Kasumi-1 (cell line): ENCODE measurements around the gene ADGRE1.
"Not testable (repeated sequence)": the region's sequence is repeated elsewhere in the genome, so short reads cannot be mapped to it uniquely, and the experiment has no call there.

Experiments
- DNase-seq, 2 experiments: peaks; one replicate each; lab custom pipeline; 2025; lab: John Stamatoyannopoulos, UW

ADGRE1 gene, protein sequence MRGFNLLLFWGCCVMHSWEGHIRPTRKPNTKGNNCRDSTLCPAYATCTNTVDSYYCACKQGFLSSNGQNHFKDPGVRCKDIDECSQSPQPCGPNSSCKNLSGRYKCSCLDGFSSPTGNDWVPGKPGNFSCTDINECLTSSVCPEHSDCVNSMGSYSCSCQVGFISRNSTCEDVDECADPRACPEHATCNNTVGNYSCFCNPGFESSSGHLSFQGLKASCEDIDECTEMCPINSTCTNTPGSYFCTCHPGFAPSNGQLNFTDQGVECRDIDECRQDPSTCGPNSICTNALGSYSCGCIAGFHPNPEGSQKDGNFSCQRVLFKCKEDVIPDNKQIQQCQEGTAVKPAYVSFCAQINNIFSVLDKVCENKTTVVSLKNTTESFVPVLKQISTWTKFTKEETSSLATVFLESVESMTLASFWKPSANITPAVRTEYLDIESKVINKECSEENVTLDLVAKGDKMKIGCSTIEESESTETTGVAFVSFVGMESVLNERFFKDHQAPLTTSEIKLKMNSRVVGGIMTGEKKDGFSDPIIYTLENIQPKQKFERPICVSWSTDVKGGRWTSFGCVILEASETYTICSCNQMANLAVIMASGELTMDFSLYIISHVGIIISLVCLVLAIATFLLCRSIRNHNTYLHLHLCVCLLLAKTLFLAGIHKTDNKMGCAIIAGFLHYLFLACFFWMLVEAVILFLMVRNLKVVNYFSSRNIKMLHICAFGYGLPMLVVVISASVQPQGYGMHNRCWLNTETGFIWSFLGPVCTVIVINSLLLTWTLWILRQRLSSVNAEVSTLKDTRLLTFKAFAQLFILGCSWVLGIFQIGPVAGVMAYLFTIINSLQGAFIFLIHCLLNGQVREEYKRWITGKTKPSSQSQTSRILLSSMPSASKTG

GRCh38 chr19:6887316-6887715 is at the start of gene ADGRE1:
Gene ADGRE1, plus strand, starts transcription at chr19:6887579. Its CDS starts 30 bp downstream, at chr19:6887609.
- DNase-seq = no peak

DNA sequence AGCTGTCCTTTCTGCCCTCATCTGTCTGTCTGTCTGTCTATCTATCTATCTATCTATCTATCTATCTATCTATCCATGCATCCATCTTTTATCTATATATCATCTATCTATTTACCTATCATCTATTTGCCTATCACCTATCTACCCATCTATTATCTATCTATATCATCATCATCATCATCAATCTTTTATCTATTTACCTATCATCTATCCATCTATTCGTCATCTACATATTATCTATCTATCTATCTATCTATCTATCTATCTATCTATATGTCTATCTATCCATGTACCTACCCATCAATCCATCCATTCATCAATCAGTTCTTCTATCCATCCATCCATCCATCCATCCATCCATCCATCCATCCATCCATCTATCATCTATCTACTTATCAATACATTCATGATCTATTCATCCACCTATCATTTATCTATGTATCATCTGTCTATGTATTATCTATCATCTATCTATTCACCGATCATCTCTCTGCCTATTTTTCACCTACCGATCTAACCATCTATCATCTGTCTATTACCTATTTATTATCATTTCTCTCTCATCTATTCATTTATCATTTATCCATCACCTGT is 49.2 kb upstream of the ADGRE1 start:
- DNase-seq = no peak

GRCh38 chr19:6842871-6843607 is 44.3 kb upstream of the ADGRE1 start:
- no peak for DNase-seq

- DNase-seq = no peak
These were observed 39.6 kb upstream of the ADGRE1 start for GRCh38 chr19:6847828-6848200.

DNA sequence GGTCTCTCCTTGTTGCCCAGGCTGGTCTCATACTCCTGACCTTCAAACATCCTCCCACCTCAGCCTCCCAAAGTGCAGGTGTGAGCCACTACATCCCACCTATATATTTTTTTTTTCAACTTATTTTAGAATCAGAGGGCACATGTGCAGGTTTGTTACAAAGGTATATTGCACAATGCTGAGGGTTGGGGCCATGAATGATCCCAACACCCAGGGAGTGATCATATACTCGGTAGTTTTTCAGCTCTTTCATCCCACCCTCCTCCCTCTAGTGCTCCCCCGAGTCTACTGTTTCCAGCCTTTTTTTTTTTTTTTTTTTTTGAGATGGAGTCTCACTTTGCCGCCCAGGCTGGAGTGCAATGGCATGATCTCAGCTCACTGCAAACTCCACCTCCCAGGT is 38.4 kb upstream of the ADGRE1 start:
- DNase-seq = no peak

DNA sequence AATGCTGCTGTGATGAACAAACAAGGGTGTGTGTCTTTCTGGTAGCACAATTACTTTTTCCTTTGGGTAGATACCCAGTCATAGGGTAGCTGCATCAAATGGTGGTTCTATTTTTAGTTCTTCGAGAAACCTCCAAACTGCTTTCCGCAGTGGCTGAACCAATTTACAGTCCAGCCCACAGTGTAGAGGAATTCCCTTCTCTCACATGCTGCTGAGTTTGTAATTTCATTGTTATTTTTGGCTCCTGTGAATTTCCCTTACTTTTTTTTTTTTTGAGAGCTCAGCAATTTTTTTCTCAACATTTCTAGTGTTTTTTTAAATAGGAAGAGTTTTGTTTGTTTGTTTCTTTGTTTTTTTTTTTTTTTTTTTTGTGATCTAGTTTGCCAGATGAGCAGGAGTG is 37.5 kb upstream of the ADGRE1 start:
- DNase-seq = no peak

DNA sequence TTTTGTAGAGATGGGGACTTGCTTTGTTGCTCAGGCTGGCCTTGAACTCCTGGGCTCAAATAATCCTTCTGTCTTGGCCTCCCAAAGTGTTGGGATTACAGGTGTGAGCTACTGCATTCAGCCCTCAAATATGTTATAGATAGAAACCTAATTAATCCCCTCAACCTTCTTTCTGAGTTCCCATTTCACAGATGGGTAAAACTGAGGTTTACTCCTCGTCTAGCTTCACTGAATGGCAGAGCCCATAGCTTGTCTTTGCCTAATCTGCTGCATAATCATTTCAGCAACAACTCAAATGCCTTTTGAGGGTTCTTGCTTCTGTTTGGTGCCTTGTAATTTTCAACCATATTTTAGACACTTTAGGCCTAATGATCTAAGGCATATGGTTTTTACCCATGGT is 36.0 kb upstream of the ADGRE1 start:
- no peak for DNase-seq

DNA sequence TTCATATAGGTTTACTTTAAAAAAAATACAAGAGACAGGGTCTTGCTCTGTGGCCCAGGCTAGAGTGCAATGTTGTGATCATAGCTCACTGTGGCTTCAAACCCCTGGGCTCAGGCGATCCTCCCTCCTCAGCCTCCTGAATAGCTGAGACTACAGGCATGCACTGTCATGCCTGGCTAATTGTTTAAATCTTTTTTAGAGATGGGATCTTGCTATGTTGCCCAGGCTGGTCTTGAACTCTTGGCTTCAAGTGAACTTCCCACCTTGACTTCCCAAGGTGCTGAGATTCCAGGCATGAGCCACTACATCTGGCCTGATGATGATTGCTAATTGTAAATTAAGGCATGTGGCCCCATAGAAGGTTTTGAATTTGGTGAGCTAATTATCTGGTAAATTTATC is 35.4 kb upstream of the ADGRE1 start:
- DNase-seq = no peak

GRCh38 chr19:6853868-6854267 is 33.5 kb upstream of the ADGRE1 start:
- DNase-seq = no peak

- DNase-seq = no peak
These were observed 32.6 kb upstream of the ADGRE1 start for GRCh38 chr19:6854758-6855157.

- DNase-seq = no peak
These were observed 30.5 kb upstream of the ADGRE1 start for GRCh38 chr19:6856749-6857372.

DNA sequence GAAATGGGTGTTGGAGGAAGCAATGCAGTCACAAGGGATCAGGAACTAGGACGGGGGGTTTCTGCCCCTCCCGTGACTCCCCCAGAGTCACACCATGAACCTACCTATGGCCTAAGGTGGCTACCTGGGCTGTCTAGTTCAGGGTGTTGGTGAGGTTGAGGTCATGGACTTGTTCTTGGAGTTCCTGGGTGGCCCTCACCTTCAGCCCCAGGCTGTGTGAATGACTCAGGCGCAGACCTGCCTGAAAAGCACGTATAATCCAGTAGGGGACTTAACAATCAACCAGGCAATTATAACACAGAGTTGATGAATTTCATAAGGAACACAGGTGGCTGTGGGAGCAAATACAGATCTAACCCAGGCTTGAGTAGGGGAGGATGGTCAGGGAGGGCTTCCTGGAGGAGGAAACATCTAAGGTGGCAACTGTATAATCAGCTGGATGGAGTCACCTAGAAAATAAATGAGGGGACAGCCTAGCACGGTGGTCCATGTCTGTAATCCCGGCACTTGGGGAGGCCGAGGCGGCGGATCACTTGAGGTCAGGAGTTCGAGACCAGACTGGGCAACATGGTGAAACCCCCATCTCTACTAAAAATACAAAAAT is 25.6 kb upstream of the ADGRE1 start:
- DNase-seq = no peak

GRCh38 chr19:6862673-6863078 is 24.7 kb upstream of the ADGRE1 start:
- DNase-seq = peak; percentile 83 to 94

DNA sequence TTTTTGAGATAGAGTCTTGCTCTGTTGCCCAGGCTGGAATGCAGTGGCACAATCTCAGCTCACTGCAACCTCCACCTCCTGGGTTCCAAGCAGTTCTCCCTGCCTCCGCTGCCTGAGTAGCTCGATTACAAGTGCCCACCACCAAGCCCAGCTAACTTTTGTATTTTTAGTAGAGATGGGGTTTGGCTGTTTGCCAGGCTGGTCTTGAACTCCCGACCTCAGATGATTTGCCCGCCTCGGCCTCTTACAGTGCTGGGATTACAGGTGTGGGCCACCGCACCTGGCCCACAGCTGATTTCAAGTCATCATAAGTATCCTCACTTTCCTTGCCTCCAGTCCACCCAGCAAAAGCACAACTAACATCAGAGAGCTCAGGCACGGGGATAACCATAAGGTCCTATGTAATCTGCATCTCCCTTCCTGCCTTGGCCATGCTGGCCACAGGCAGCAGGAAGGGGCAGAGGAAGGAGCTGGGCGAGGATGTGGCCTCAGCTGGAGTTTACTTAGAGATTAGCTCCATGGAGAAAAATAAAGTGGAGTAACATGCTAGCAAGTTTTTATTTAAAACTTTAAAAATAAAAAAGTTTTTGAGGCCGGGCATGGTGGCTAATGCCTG is 22.9 kb upstream of the ADGRE1 start:
- no peak for DNase-seq

- DNase-seq = no peak
These were observed 21.5 kb upstream of the ADGRE1 start for GRCh38 chr19:6865849-6866248.

- DNase-seq = no peak
These were observed 20.6 kb upstream of the ADGRE1 start for GRCh38 chr19:6866741-6867151.

GRCh38 chr19:6868351-6868750 is 19.0 kb upstream of the ADGRE1 start:
- DNase-seq = peak; percentile 61 to 87

DNA sequence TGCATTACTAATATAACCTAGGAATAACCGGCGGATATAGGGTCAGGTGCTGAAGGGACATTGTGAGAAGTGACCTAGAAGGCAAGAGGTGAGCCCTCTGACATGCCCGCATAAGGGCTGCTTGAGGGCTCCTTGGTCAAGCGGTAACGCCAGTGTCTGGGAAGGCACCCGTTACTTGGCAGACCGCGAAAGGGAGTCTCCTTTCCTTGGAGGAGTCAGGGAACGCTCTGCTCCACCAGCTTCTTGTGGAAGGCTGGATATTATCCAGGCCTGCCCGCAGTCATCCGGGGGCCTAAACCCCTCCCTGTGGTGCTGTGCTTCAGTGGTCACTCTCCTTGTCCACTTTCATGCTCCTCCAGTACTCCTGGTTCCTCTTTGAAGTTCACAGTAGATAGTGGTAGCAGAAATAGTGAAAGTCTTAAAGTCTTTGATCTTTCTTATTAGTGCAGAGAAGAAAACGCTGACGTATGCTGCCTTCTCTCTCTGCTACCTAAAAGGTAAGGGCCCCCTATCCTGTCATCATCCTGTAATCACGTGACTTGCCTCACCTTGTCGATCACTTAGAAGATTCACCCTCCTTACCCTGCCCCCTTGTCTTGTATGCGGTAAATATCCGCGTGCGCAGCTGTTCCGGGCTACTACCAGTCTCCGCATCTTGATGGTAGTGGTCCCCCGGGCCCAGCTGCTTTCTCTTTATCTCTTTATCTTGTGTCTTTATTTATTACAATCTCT is 18.1 kb upstream of the ADGRE1 start:
- not testable (repeated sequence) for DNase-seq

DNA sequence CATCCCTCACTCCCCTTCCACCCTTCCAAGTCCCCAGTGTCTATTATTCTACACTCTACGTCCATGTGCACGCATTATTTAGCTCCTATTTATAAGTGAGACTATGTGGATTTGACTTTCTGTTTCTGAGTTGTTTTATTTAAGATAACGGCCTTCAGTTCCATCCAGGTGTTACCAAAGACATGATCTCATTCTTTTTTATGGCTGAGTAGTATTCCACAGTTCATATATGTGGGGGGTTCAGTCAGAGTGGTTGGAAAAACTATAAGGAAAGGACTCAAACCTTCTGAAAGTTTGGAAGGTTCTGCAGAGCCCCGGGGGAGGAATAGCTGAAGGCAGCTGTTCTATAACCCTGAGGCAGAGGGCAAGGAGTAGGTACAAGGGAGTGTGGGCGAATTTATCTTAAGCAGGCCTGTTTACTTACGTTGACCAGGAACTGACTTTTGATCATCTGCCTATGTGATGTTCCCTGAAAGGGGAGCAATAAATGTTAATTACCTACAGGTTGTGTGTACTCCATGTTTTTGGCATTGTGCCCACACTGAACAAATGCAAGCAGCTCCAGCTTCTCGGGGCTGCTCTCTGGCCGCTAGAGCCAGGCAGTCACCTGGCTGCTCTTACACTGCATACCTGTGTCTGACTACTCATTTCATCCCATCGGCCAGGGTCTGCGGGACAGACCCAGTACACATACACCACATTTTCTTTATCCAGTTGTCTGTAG is 13.5 kb upstream of the ADGRE1 start:
- DNase-seq = no peak
